Measurements from ENCODE around the gene PPP1R2. TPM values are rescaled to one million over a fixed set of nuclear protein-coding genes. Genes with fewer than 3 reads are reported as not detected.

The PPP1R2 gene
- total RNA-seq, 1 experiment from 2014 or later, result 46.1 TPM

DNA sequence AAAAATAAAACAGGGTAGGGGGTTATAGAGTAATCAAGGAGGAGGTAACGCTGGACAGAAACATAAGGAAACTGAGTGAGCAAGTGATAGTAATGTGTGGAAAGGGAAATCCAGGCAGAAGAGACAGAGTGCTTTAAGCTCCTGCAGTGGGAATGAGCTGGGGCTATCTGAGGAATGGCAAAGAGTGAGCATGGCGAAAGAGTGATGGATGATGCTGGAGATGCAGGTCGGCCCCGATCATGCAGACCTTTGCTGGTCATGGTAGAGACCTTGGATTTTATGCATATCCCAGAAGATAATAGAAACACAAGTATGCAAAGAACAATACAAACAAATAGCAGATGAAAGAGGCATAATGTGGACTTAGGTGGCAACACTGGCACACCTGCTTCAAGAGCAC is 74.3 kb downstream of the PPP1R2 start:
- POLR2A ChIA-PET, result no interaction called here

GRCh38 chr3:195468391-195468776 is 74.7 kb downstream of the PPP1R2 start:
- Histone ChIP-seq H2AFZ (ENCODE audit: low read depth, low read length, poor library complexity, severe bottlenecking) (no peak overlapping the region), H3K4me2 (ENCODE audit: low read length) (no peak overlapping the region), H3K27ac (ENCODE audit: low read depth, low read length) (no peak overlapping the region), H3K27me3 (ENCODE audit: insufficient read depth, low read length) (no peaks in the 10 kb centered on the region), H3K4me1 (ENCODE audit: control insufficient read depth in 1 of 2, insufficient read depth in 2 of 2, low read length in 2 of 2) (no peaks in the 10 kb centered on the region), H3K9me3 (ENCODE audit: control insufficient read depth in 1 of 2, insufficient read depth in 1 of 2, low read depth in 1 of 2, low read length in 2 of 2) (no peaks in the 10 kb centered on the region), H4K20me1 (ENCODE audit: insufficient read depth) (no peaks in the 10 kb centered on the region), H3K9ac (ENCODE audit: low read length) (no peak overlapping the region), H3K36me3 (ENCODE audit: control insufficient read depth in 1 of 2, insufficient read depth in 2 of 2, low read length in 2 of 2) (no peaks in the 10 kb centered on the region), H3K9me2 (ENCODE audit: insufficient read depth) (no peaks in the 10 kb centered on the region), H3K79me2 (ENCODE audit: insufficient read depth, low read length) (no peaks in the 10 kb centered on the region), H3K4me3 (replicated peaks in 1 of 2; ENCODE audit: low read depth in 1 of 2, low read length in 2 of 2) (no peak overlapping the region)
- intact Hi-C loops (cut with micrococcal nuclease), result no loop called here
- BruUV-seq (replicated peaks), result no TSS peak
- TF ChIP-seq, protein P1, sequence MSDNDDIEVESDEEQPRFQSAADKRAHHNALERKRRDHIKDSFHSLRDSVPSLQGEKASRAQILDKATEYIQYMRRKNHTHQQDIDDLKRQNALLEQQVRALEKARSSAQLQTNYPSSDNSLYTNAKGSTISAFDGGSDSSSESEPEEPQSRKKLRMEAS (IDR thresholded peaks at IDR 0.05), result no peak
- TF ChIP-seq JUND (IDR thresholded peaks at IDR 0.05), result no peak
- TF ChIP-seq ELF1 (IDR thresholded peaks at IDR 0.05; ENCODE audit: borderline replicate concordance, low read depth), result no peak
- TF ChIP-seq SRF (IDR thresholded peaks at IDR 0.05; ENCODE audit: low read depth), result no peak
- no peak for TF ChIP-seq ATF3 (IDR thresholded peaks at IDR 0.05)
- no peak for TF ChIP-seq RAD21 (IDR thresholded peaks at IDR 0.05; ENCODE audit: low read depth)
- TF ChIP-seq YY1 (IDR thresholded peaks at IDR 0.05; ENCODE audit: extremely low read depth, insufficient replicate concordance, low read depth, low read length), result no peak
- TF ChIP-seq ZFX (IDR thresholded peaks at IDR 0.05), result no peak
- TF ChIP-seq EGR1 (IDR thresholded peaks at IDR 0.05; ENCODE audit: low read depth), result no peak
- TF ChIP-seq CEBPB (IDR thresholded peaks at IDR 0.05; ENCODE audit: low read depth), result no peak
- TF ChIP-seq SIN3A (IDR thresholded peaks at IDR 0.05; ENCODE audit: low read depth), result no peak
- TF ChIP-seq TCF7L2 (IDR thresholded peaks at IDR 0.05; ENCODE audit: borderline replicate concordance, extremely low read depth, insufficient read depth, insufficient read length), result no peak
- ChIA-PET RAD21 (ENCODE audit: low non-redundant PET in 1 of 2, low total read pairs in 2 of 2, uncharacterized antibody in 2 of 2, unreplicated experiment in 2 of 2) (no interaction called here), CTCF (no interaction called here), POLR2A (no interaction called here)
- DNase-seq (ENCODE audit: low read depth, low spot score) (no peak), ATAC-seq (no peak)

More for the DNA sequence above, 74.3 kb downstream of the PPP1R2 start:
- RAD21 ChIA-PET (ENCODE audit: low non-redundant PET in 1 of 2, low total read pairs in 2 of 2, uncharacterized antibody in 2 of 2, unreplicated experiment in 2 of 2), result no interaction called here
- no peaks in the 10 kb centered on the region for H4K20me1 ChIP-seq (ENCODE audit: insufficient read depth)
- no peak overlapping the region for H3K4me3 ChIP-seq (replicated peaks in 1 of 2; ENCODE audit: low read depth in 1 of 2, low read length in 2 of 2)
- CTCF ChIA-PET, result no interaction called here
- H3K79me2 ChIP-seq (ENCODE audit: insufficient read depth, low read length), result no peaks in the 10 kb centered on the region
- H3K27ac ChIP-seq (ENCODE audit: low read depth, low read length), result no peak overlapping the region
- ATAC-seq, result no peak
- H2AFZ ChIP-seq (ENCODE audit: low read depth, low read length, poor library complexity, severe bottlenecking), result no peak overlapping the region
- DNase-seq (ENCODE audit: low read depth, low spot score), result no peak
- H3K9me2 ChIP-seq (ENCODE audit: insufficient read depth), result no peaks in the 10 kb centered on the region
- TF ChIP-seq EZH2phosphoT487 (IDR thresholded peaks at IDR 0.05; ENCODE audit: borderline replicate concordance), result no peak
- TF ChIP-seq EZH2 (IDR thresholded peaks at IDR 0.05), result no peak
- TF ChIP-seq SRF (IDR thresholded peaks at IDR 0.05; ENCODE audit: low read depth), result no peak
- TF ChIP-seq SP1 (IDR thresholded peaks at IDR 0.05; ENCODE audit: low read depth), result no peak
- no peak for TF ChIP-seq RAD21 (IDR thresholded peaks at IDR 0.05; ENCODE audit: low read depth)
- no peak for TF ChIP-seq ELF1 (IDR thresholded peaks at IDR 0.05; ENCODE audit: borderline replicate concordance, low read depth)
- TF ChIP-seq YY1 (IDR thresholded peaks at IDR 0.05; ENCODE audit: extremely low read depth, insufficient replicate concordance, low read depth, low read length), result no peak
- no peak for TF ChIP-seq CBX3 (IDR thresholded peaks at IDR 0.05; ENCODE audit: low read depth)
- no peak for TF ChIP-seq TCF7L2 (IDR thresholded peaks at IDR 0.05; ENCODE audit: borderline replicate concordance, extremely low read depth, insufficient read depth, insufficient read length)
- H3K9me3 ChIP-seq (ENCODE audit: control insufficient read depth in 1 of 2, insufficient read depth in 1 of 2, low read depth in 1 of 2, low read length in 2 of 2), result no peaks in the 10 kb centered on the region
- H3K27me3 ChIP-seq (ENCODE audit: insufficient read depth, low read length), result no peaks in the 10 kb centered on the region
- no peaks in the 10 kb centered on the region for H3K36me3 ChIP-seq (ENCODE audit: control insufficient read depth in 1 of 2, insufficient read depth in 2 of 2, low read length in 2 of 2)
- intact Hi-C loops (cut with micrococcal nuclease), result no loop called here
- no peak overlapping the region for H3K9ac ChIP-seq (ENCODE audit: low read length)
- no TSS peak for BruUV-seq (replicated peaks)
- no peak overlapping the region for H3K4me2 ChIP-seq (ENCODE audit: low read length)
- H3K4me1 ChIP-seq (ENCODE audit: control insufficient read depth in 1 of 2, insufficient read depth in 2 of 2, low read length in 2 of 2), result no peaks in the 10 kb centered on the region

Data from HCT116 (cell line).